ENCODE measurements around the gene SPIN2A. TPM values are rescaled to one million over a fixed set of nuclear protein-coding genes. Genes with fewer than 3 reads are reported as not detected.
"Not testable (repeated sequence)": the region's sequence is repeated elsewhere in the genome, so short reads cannot be mapped to it uniquely, and the experiment has no call there.

SPIN2A gene
- total RNA-seq, 1 experiment from 2014 or later: 0.91 TPM

- Mint-ChIP-seq H3K4me1 (ENCODE audit: low read depth, unreplicated experiment) (no peaks in the 10 kb centered on the region), H3K36me3 (ENCODE audit: insufficient read depth, unreplicated experiment) (peaks cover 4% of the 10 kb centered on the region), H3K27ac (ENCODE audit: unreplicated experiment) (no peak overlapping the region), H3K4me3 (ENCODE audit: unreplicated experiment) (no peak overlapping the region), H3K9me3 (ENCODE audit: unreplicated experiment) (no peaks in the 10 kb centered on the region), H3K27me3 (ENCODE audit: insufficient read depth, unreplicated experiment) (no peaks in the 10 kb centered on the region)
- Histone ChIP-seq H3K4me1 (no peaks in the 10 kb centered on the region), H3K4me3 (ENCODE audit: low read depth, low read length) (no peak overlapping the region), H3K9me3 (no peaks in the 10 kb centered on the region), H3K27me3 (replicated peaks; ENCODE audit: control insufficient read depth, insufficient read depth, low read length) (no peaks in the 10 kb centered on the region), H3K36me3 (ENCODE audit: control insufficient read depth, insufficient read depth, low read length) (no peaks in the 10 kb centered on the region)
- intact Hi-C loops (cut with micrococcal nuclease; ENCODE audit: unreplicated experiment): loop anchor here (5.0 kb wide), 1 partner anchor 184 kb away; the partner anchor contains the start of gene FAAH2
- no peak for DNase-seq
- ChIA-PET POLR2A (no interaction called here), CTCF (no interaction called here)
- no TSS peak for BruUV-seq (replicated peaks)
- TF ChIP-seq CTCF (IDR thresholded peaks at IDR 0.05; ENCODE audit: insufficient read depth in 1 of 2, low read depth in 1 of 2, low read length in 1 of 2, severe bottlenecking in 1 of 2, unreplicated experiment in 1 of 2): no peak
These were observed 33.7 kb downstream of the SPIN2A start for GRCh38 chrX:57103489-57103888.

- BruUV-seq (replicated peaks); H3K9me3 ChIP-seq; H3K27me3 ChIP-seq (replicated peaks; ENCODE audit: control insufficient read depth, insufficient read depth, low read length); H3K36me3 Mint-ChIP-seq (ENCODE audit: insufficient read depth, unreplicated experiment); H3K9me3 Mint-ChIP-seq (ENCODE audit: unreplicated experiment); H3K4me3 Mint-ChIP-seq (ENCODE audit: unreplicated experiment); H3K27ac Mint-ChIP-seq (ENCODE audit: unreplicated experiment); POLR2A ChIA-PET; H3K4me1 Mint-ChIP-seq (ENCODE audit: low read depth, unreplicated experiment); H3K4me1 ChIP-seq; H3K27me3 Mint-ChIP-seq (ENCODE audit: insufficient read depth, unreplicated experiment); H3K36me3 ChIP-seq (ENCODE audit: control insufficient read depth, insufficient read depth, low read length); CTCF ChIA-PET; DNase-seq; H3K4me3 ChIP-seq (ENCODE audit: low read depth, low read length): not testable (repeated sequence)
- intact Hi-C loops (cut with micrococcal nuclease; ENCODE audit: unreplicated experiment): loop anchor here (5.0 kb wide), 1 partner anchor 184 kb away; the partner anchor contains the start of gene FAAH2
These were observed 34.3 kb downstream of the SPIN2A start for GRCh38 chrX:57102918-57103317.

Other genes starting within 250 kb of the SPIN2A start
- gene SPIN3, start 141.9 kb downstream of the SPIN2A start, total RNA-seq (2022): 17.9 TPM in 2 replicates
- gene SPIN2B, start 15.8 kb downstream of the SPIN2A start, total RNA-seq (2022): 14.2 and 14.3 TPM in 2 replicates
- gene FAAH2, start 149.3 kb upstream of the SPIN2A start, total RNA-seq (2022): 7.7 and 7.8 TPM in 2 replicates